ENCODE measurements around the gene PGLYRP2.
A peak's percentile ranks its signal among the peaks of the same experiment; 100 is the strongest.
"Not testable (repeated sequence)": the region's sequence is repeated elsewhere in the genome, so short reads cannot be mapped to it uniquely, and the experiment has no call there.

Gene PGLYRP2

GRCh38 chr19:15495151-15495550 is 15.8 kb upstream of the PGLYRP2 start:
- intact Hi-C loops (cut with DNase I), result no loop called here
- no peak for DNase-seq

- DNase-seq, result peak in 2 of 10 donors; percentile 2 to 39
- intact Hi-C loops (cut with DNase I), result no loop called here
These were observed 9.4 kb upstream of the PGLYRP2 start for GRCh38 chr19:15488489-15489226.

GRCh38 chr19:15487038-15487437 is 7.7 kb upstream of the PGLYRP2 start:
- DNase-seq, result peak in 1 of 10 donors; percentile 15
- intact Hi-C loops (cut with DNase I), result no loop called here

GRCh38 chr19:15485768-15486167 is 6.5 kb upstream of the PGLYRP2 start:
- DNase-seq, result peak in 1 of 10 donors; percentile 17
- intact Hi-C loops (cut with DNase I), result not testable (repeated sequence)

GRCh38 chr19:15480996-15481395 is 1.7 kb upstream of the PGLYRP2 start:
- intact Hi-C loops (cut with DNase I), result not testable (repeated sequence)
- peak in 2 of 10 donors; percentile 11 to 52 for DNase-seq

- intact Hi-C loops (cut with DNase I), result no loop called here
These were observed 3.0 kb downstream of the PGLYRP2 start for GRCh38 chr19:15476325-15476724.

GRCh38 chr19:15475611-15476010 is 3.7 kb downstream of the PGLYRP2 start:
- peak in 1 of 10 donors; percentile 53 for DNase-seq
- intact Hi-C loops (cut with DNase I), result no loop called here

More at GRCh38 chr19:15476325-15476724, 3.0 kb downstream of the PGLYRP2 start:
- DNase-seq, result peak in 1 of 10 donors; percentile 48

GRCh38 chr19:15475169-15475568 is 4.1 kb downstream of the PGLYRP2 start:
- peak in 1 of 10 donors; percentile 68 for DNase-seq
- intact Hi-C loops (cut with DNase I), result no loop called here

- DNase-seq, result peak in 1 of 10 donors; percentile 17
- intact Hi-C loops (cut with DNase I), result not testable (repeated sequence)
These were observed 5.5 kb downstream of the PGLYRP2 start for GRCh38 chr19:15473821-15474220.

GRCh38 chr19:15471639-15472101 is 7.6 kb downstream of the PGLYRP2 start:
- intact Hi-C loops (cut with DNase I), result no loop called here
- peak in 3 of 10 donors; percentile 21 to 69 (median 35) for DNase-seq

- intact Hi-C loops (cut with DNase I), result no loop called here
These were observed 9.6 kb downstream of the PGLYRP2 start for GRCh38 chr19:15469513-15470297.

GRCh38 chr19:15468675-15469512 is 10.4 kb downstream of the PGLYRP2 start:
- DNase-seq, result peak in 3 of 10 donors; percentile 24 to 72 (median 41)

More at GRCh38 chr19:15469513-15470297, 9.6 kb downstream of the PGLYRP2 start:
- DNase-seq, result peak in 3 of 10 donors; percentile 35 to 74 (median 58)

GRCh38 chr19:15467734-15468214 is 11.5 kb downstream of the PGLYRP2 start:
- intact Hi-C loops (cut with DNase I), result no loop called here
- peak in 2 of 10 donors; percentile 13 to 16 for DNase-seq

More at GRCh38 chr19:15468675-15469512, 10.4 kb downstream of the PGLYRP2 start:
- intact Hi-C loops (cut with DNase I), result no loop called here

- intact Hi-C loops (cut with DNase I), result no loop called here
- peak in 3 of 10 donors; percentile 8 to 27 (median 16) for DNase-seq
These were observed 12.2 kb downstream of the PGLYRP2 start for GRCh38 chr19:15466851-15467733.

- DNase-seq, result peak in 3 of 10 donors; percentile 74 to 80 (median 75)
- intact Hi-C loops (cut with DNase I), result no loop called here
These were observed 14.6 kb downstream of the PGLYRP2 start, which contains the start of gene RASAL3 for GRCh38 chr19:15464394-15465385. TSS of gene RASAL3 (minus strand) at chr19:15464544. CDS start at chr19:15464358, 186 bp downstream.

- peak in 3 of 10 donors; percentile 62 to 66 (median 62) for DNase-seq
- intact Hi-C loops (cut with DNase I), result no loop called here
These were observed 15.4 kb downstream of the PGLYRP2 start for GRCh38 chr19:15463861-15464371.

GRCh38 chr19:15461694-15462093 is 17.6 kb downstream of the PGLYRP2 start:
- DNase-seq, result peak in 2 of 10 donors; percentile 24 to 44
- intact Hi-C loops (cut with DNase I), result no loop called here

Data from posterior cingulate gyrus (tissue), 11 donors.